ENCODE results near the gene SEC24D. TPM values are rescaled to one million over a fixed set of nuclear protein-coding genes. Genes with fewer than 3 reads are reported as not detected.
"Not testable (repeated sequence)": the region's sequence is repeated elsewhere in the genome, so short reads cannot be mapped to it uniquely, and the experiment has no call there.

The SEC24D gene
- total and polyA plus RNA-seq, 4 donors: 12.7 to 40.9 (median 21.3) TPM

GRCh38 chr4:118798658-118799057 lies 37.3 kb downstream of the SEC24D start:
- WGBS (ENCODE audit: insufficient coverage): 80% methylated on average over 3 of the region's 3 CpGs
- Histone ChIP-seq H3K27ac (ENCODE audit: low read depth, low read length) (no peak overlapping the region), H3K36me3 (ENCODE audit: control insufficient read depth, insufficient read depth, low read length) (no peaks in the 10 kb centered on the region), H3K4me1 (ENCODE audit: control insufficient read depth, insufficient read depth, low read length) (no peaks in the 10 kb centered on the region), H3K4me3 (ENCODE audit: low read depth, low read length) (no peak overlapping the region), H3K9me3 (ENCODE audit: control insufficient read depth, insufficient read depth, low read length) (no peaks in the 10 kb centered on the region), H3K27me3 (ENCODE audit: control insufficient read depth, insufficient read depth, low read length) (no peaks in the 10 kb centered on the region)
- DNase-seq (ENCODE audit: low read depth in 4 of 6, low spot score in 6 of 6): no peak

GRCh38 chr4:118797558-118798142 lies 38.3 kb downstream of the SEC24D start:
- no peak overlapping the region for H3K27ac ChIP-seq (ENCODE audit: low read depth, low read length)
- DNase-seq (ENCODE audit: low read depth in 4 of 6, low spot score in 6 of 6): no peak
- H3K4me3 ChIP-seq (ENCODE audit: low read depth, low read length): no peak overlapping the region
- H3K27me3 ChIP-seq (ENCODE audit: control insufficient read depth, insufficient read depth, low read length): no peaks in the 10 kb centered on the region
- no peaks in the 10 kb centered on the region for H3K36me3 ChIP-seq (ENCODE audit: control insufficient read depth, insufficient read depth, low read length)
- no peaks in the 10 kb centered on the region for H3K9me3 ChIP-seq (ENCODE audit: control insufficient read depth, insufficient read depth, low read length)
- no CpG with 5 or more reads among the region's 3 CpGs for WGBS (ENCODE audit: insufficient coverage)
- H3K4me1 ChIP-seq (ENCODE audit: control insufficient read depth, insufficient read depth, low read length): no peaks in the 10 kb centered on the region

GRCh38 chr4:118791690-118792446 lies 44.1 kb downstream of the SEC24D start:
- not testable (repeated sequence) for H3K9me3 ChIP-seq (ENCODE audit: control insufficient read depth, insufficient read depth, low read length); H3K4me3 ChIP-seq (ENCODE audit: low read depth, low read length); H3K27me3 ChIP-seq (ENCODE audit: control insufficient read depth, insufficient read depth, low read length); DNase-seq (ENCODE audit: low read depth in 4 of 6, low spot score in 6 of 6); H3K27ac ChIP-seq (ENCODE audit: low read depth, low read length); H3K36me3 ChIP-seq (ENCODE audit: control insufficient read depth, insufficient read depth, low read length); H3K4me1 ChIP-seq (ENCODE audit: control insufficient read depth, insufficient read depth, low read length)
- 97% methylated on average over 36 of the region's 58 CpGs for WGBS (ENCODE audit: insufficient coverage)

GRCh38 chr4:118790544-118790943 lies 45.4 kb downstream of the SEC24D start:
- whole genome bisulfite sequencing (ENCODE audit: insufficient coverage): no CpG with 5 or more reads among the region's 5 CpGs
- Histone ChIP-seq H3K27ac (ENCODE audit: low read depth, low read length) (no peak overlapping the region), H3K36me3 (ENCODE audit: control insufficient read depth, insufficient read depth, low read length) (peaks cover 5% of the 10 kb centered on the region), H3K27me3 (ENCODE audit: control insufficient read depth, insufficient read depth, low read length) (no peaks in the 10 kb centered on the region), H3K4me3 (ENCODE audit: low read depth, low read length) (no peak overlapping the region), H3K9me3 (ENCODE audit: control insufficient read depth, insufficient read depth, low read length) (no peaks in the 10 kb centered on the region), H3K4me1 (ENCODE audit: control insufficient read depth, insufficient read depth, low read length) (no peaks in the 10 kb centered on the region)
- DNase-seq (ENCODE audit: low read depth in 4 of 6, low spot score in 6 of 6): no peak

- Histone ChIP-seq H3K27ac (ENCODE audit: low read depth, low read length) (no peak overlapping the region), H3K4me3 (ENCODE audit: low read depth, low read length) (no peak overlapping the region), H3K27me3 (ENCODE audit: control insufficient read depth, insufficient read depth, low read length) (no peaks in the 10 kb centered on the region), H3K4me1 (ENCODE audit: control insufficient read depth, insufficient read depth, low read length) (no peaks in the 10 kb centered on the region), H3K9me3 (ENCODE audit: control insufficient read depth, insufficient read depth, low read length) (no peaks in the 10 kb centered on the region), H3K36me3 (ENCODE audit: control insufficient read depth, insufficient read depth, low read length) (peaks cover 5% of the 10 kb centered on the region)
- DNase-seq (ENCODE audit: low read depth in 4 of 6, low spot score in 6 of 6): no peak
These were observed 47.0 kb downstream of the SEC24D start for GRCh38 chr4:118788911-118789310.

- Histone ChIP-seq H3K4me3 (ENCODE audit: low read depth, low read length) (no peak overlapping the region), H3K27ac (ENCODE audit: low read depth, low read length) (no peak overlapping the region), H3K9me3 (ENCODE audit: control insufficient read depth, insufficient read depth, low read length) (no peaks in the 10 kb centered on the region), H3K4me1 (ENCODE audit: control insufficient read depth, insufficient read depth, low read length) (no peaks in the 10 kb centered on the region), H3K36me3 (ENCODE audit: control insufficient read depth, insufficient read depth, low read length) (peaks cover 5% of the 10 kb centered on the region), H3K27me3 (ENCODE audit: control insufficient read depth, insufficient read depth, low read length) (no peaks in the 10 kb centered on the region)
- DNase-seq (ENCODE audit: low read depth in 4 of 6, low spot score in 6 of 6): no peak
- no CpG with 5 or more reads among the region's 1 CpG for WGBS (ENCODE audit: insufficient coverage)
These were observed 48.0 kb downstream of the SEC24D start for GRCh38 chr4:118787844-118788380.

GRCh38 chr4:118784776-118785175 lies 51.1 kb downstream of the SEC24D start:
- Histone ChIP-seq H3K4me1 (ENCODE audit: control insufficient read depth, insufficient read depth, low read length) (no peaks in the 10 kb centered on the region), H3K27ac (ENCODE audit: low read depth, low read length) (no peak overlapping the region), H3K36me3 (ENCODE audit: control insufficient read depth, insufficient read depth, low read length) (no peaks in the 10 kb centered on the region), H3K27me3 (ENCODE audit: control insufficient read depth, insufficient read depth, low read length) (no peaks in the 10 kb centered on the region), H3K4me3 (ENCODE audit: low read depth, low read length) (no peak overlapping the region), H3K9me3 (ENCODE audit: control insufficient read depth, insufficient read depth, low read length) (no peaks in the 10 kb centered on the region)
- no CpG with 5 or more reads among the region's 1 CpG for WGBS (ENCODE audit: insufficient coverage)
- no peak for DNase-seq (ENCODE audit: low read depth in 4 of 6, low spot score in 6 of 6)

GRCh38 chr4:118783887-118784286 lies 52.0 kb downstream of the SEC24D start:
- no peak for DNase-seq (ENCODE audit: low read depth in 4 of 6, low spot score in 6 of 6)
- no peaks in the 10 kb centered on the region for H3K27me3 ChIP-seq (ENCODE audit: control insufficient read depth, insufficient read depth, low read length)
- no peak overlapping the region for H3K4me3 ChIP-seq (ENCODE audit: low read depth, low read length)
- H3K27ac ChIP-seq (ENCODE audit: low read depth, low read length): no peak overlapping the region
- 96% methylated on average over 3 of the region's 5 CpGs for WGBS (ENCODE audit: insufficient coverage)
- H3K4me1 ChIP-seq (ENCODE audit: control insufficient read depth, insufficient read depth, low read length): no peaks in the 10 kb centered on the region
- H3K36me3 ChIP-seq (ENCODE audit: control insufficient read depth, insufficient read depth, low read length): no peaks in the 10 kb centered on the region
- H3K9me3 ChIP-seq (ENCODE audit: control insufficient read depth, insufficient read depth, low read length): no peaks in the 10 kb centered on the region

GRCh38 chr4:118782886-118783285 lies 53.0 kb downstream of the SEC24D start:
- not testable (repeated sequence) for H3K4me3 ChIP-seq (ENCODE audit: low read depth, low read length); DNase-seq (ENCODE audit: low read depth in 4 of 6, low spot score in 6 of 6); H3K36me3 ChIP-seq (ENCODE audit: control insufficient read depth, insufficient read depth, low read length); H3K4me1 ChIP-seq (ENCODE audit: control insufficient read depth, insufficient read depth, low read length); H3K27me3 ChIP-seq (ENCODE audit: control insufficient read depth, insufficient read depth, low read length); H3K27ac ChIP-seq (ENCODE audit: low read depth, low read length); H3K9me3 ChIP-seq (ENCODE audit: control insufficient read depth, insufficient read depth, low read length)
- WGBS (ENCODE audit: insufficient coverage): 100% methylated on average over 12 of the region's 13 CpGs

GRCh38 chr4:118777649-118778048 lies 58.3 kb downstream of the SEC24D start:
- not testable (repeated sequence) for DNase-seq (ENCODE audit: low read depth in 4 of 6, low spot score in 6 of 6); H3K36me3 ChIP-seq (ENCODE audit: control insufficient read depth, insufficient read depth, low read length); H3K4me1 ChIP-seq (ENCODE audit: control insufficient read depth, insufficient read depth, low read length); H3K27ac ChIP-seq (ENCODE audit: low read depth, low read length); H3K27me3 ChIP-seq (ENCODE audit: control insufficient read depth, insufficient read depth, low read length); H3K4me3 ChIP-seq (ENCODE audit: low read depth, low read length); H3K9me3 ChIP-seq (ENCODE audit: control insufficient read depth, insufficient read depth, low read length)
- no CpG with 5 or more reads among the region's 2 CpGs for WGBS (ENCODE audit: insufficient coverage)

Measured in spinal cord (tissue), 10 donors.